HCT116 (cell line): ENCODE measurements around the gene CMIP. TPM values are rescaled to one million over a fixed set of nuclear protein-coding genes. Genes with fewer than 3 reads are reported as not detected.

Experiments
- ATAC-seq: fragments of 200-7000 bp; cut with Tn5 transposase; 2 replicates; pipeline ENCODE4 v1.9.1; 2020; ENCODE audit warnings: mild to moderate bottlenecking, moderate library complexity
- BruUV-seq: library from RNA; stranded (reverse); fragments of 400-500 nt; replicated peaks from 2 replicates; lab custom pipeline; 2021; lab: Mats Ljungman, UMichigan
- CTCF ChIA-PET: fragments of 300-600 bp; sonication (Branson Sonifier 250); formaldehyde crosslinking; loops from one replicate; lab custom pipeline; 2021; ENCODE audit warnings: antibody characterized with exemption; lab: Charles Lee
- POLR2A ChIA-PET: fragments of 300-600, 350-600 bp; sonication (Branson Sonifier 250); formaldehyde crosslinking; loops from one replicate; lab custom pipeline; 2021; ENCODE audit warnings: antibody characterized with exemption; lab: Charles Lee
- RAD21 ChIA-PET, 2 experiments: fragments of 300-600 bp; sonication (Branson Sonifier 250); formaldehyde crosslinking; loops; one replicate each; lab custom pipeline; 2023; ENCODE audit warnings: low total read pairs in 2 of 2; ENCODE audit not compliant: uncharacterized antibody in 2 of 2, unreplicated experiment in 2 of 2, low non-redundant PET in 1 of 2; lab: Charles Lee
- DNase-seq: peaks from one replicate; pipeline ENCODE4 v3.0.0-alpha.2; 2010; ENCODE audit warnings: low read depth, low spot score
- H2AFZ ChIP-seq: fragments of 200-600 bp; shearing (Covaris generic), sonication (generic); 2 replicates; pipeline ENCODE4 v1.6.1; 2017; ENCODE audit warnings: low read depth, mixed run types, mixed read lengths, antibody characterized with exemption, low read length; ENCODE audit not compliant: poor library complexity, severe bottlenecking
- H3K27ac ChIP-seq: 2 replicates; pipeline ENCODE4 v1.5.1; 2012; ENCODE audit warnings: low read depth, low read length
- H3K27me3 ChIP-seq: fragments of 200-600 bp; sonication (generic); 2 replicates; pipeline ENCODE4 v1.6.1; 2016; ENCODE audit warnings: mixed run types, low read length, mixed read lengths; ENCODE audit not compliant: insufficient read depth
- H3K36me3 ChIP-seq, 2 experiments: fragments of 200-500 bp in 1 of 2; fragments of 200-600 bp in 1 of 2; sonication (Bioruptor generic) in 1 of 2; sonication (generic) in 1 of 2; 2 replicates each; pipeline versions ENCODE4 v1.5.1 to v1.6.1; 2014 to 2016; ENCODE audit warnings: low read length in 2 of 2, inconsistent platforms in 1 of 2, mixed read lengths in 1 of 2, mixed run types in 1 of 2; ENCODE audit not compliant: insufficient read depth in 2 of 2, control insufficient read depth in 1 of 2
- H3K4me1 ChIP-seq, 2 experiments: fragments of 200-600 bp in 1 of 2; sonication (generic) in 1 of 2; 2 replicates each; pipeline versions ENCODE4 v1.5.1 to v1.6.1; 2012 to 2017; ENCODE audit warnings: low read length in 2 of 2, inconsistent platforms in 1 of 2, mild to moderate bottlenecking in 1 of 2, mixed read lengths in 1 of 2, mixed run types in 1 of 2, moderate library complexity in 1 of 2; ENCODE audit not compliant: insufficient read depth in 2 of 2, control insufficient read depth in 1 of 2
- H3K4me2 ChIP-seq: fragments of 200-600 bp; sonication (generic); 2 replicates; pipeline ENCODE4 v1.6.1; 2017; ENCODE audit warnings: mixed run types, low read length, mixed read lengths
- H3K4me3 ChIP-seq, 2 experiments: fragments of 200-600 bp in 1 of 2; sonication (generic) in 1 of 2; replicated peaks in 1 of 2; 2 replicates each; pipeline ENCODE4 v1.5.1; 2011 to 2016; ENCODE audit warnings: low read length in 2 of 2, control low read depth in 1 of 2, low read depth in 1 of 2, mild to moderate bottlenecking in 1 of 2, mixed read lengths in 1 of 2, mixed run types in 1 of 2
- H3K79me2 ChIP-seq: fragments of 200-600 bp; sonication (generic); 2 replicates; pipeline ENCODE4 v1.6.1; 2017; ENCODE audit warnings: mild to moderate bottlenecking, mixed run types, low read length, moderate library complexity, mixed read lengths; ENCODE audit not compliant: insufficient read depth
- H3K9ac ChIP-seq: fragments of 200-600 bp; sonication (generic); 2 replicates; pipeline ENCODE4 v1.6.1; 2016; ENCODE audit warnings: low read length, mixed read lengths
- H3K9me2 ChIP-seq: fragments of 200-600 bp; sonication (generic), shearing (Covaris generic); 2 replicates; pipeline ENCODE4 v1.6.1; 2017; ENCODE audit warnings: mixed run types, mild to moderate bottlenecking, moderate library complexity; ENCODE audit not compliant: insufficient read depth
- H3K9me3 ChIP-seq, 2 experiments: fragments of 200-500 bp in 1 of 2; fragments of 200-600 bp in 1 of 2; sonication (Bioruptor generic) in 1 of 2; sonication (generic) in 1 of 2; 2 replicates each; pipeline ENCODE4 v1.6.1; 2014 to 2017; ENCODE audit warnings: low read length in 2 of 2, mixed read lengths in 2 of 2, inconsistent platforms in 1 of 2, low read depth in 1 of 2, mild to moderate bottlenecking in 1 of 2, mixed run types in 1 of 2, moderate library complexity in 1 of 2; ENCODE audit not compliant: control insufficient read depth in 1 of 2, insufficient read depth in 1 of 2
- H4K20me1 ChIP-seq: fragments of 200-600 bp; sonication (generic), shearing (Covaris generic); 2 replicates; pipeline ENCODE4 v1.6.1; 2017; ENCODE audit warnings: mixed run types, mild to moderate bottlenecking, moderate library complexity; ENCODE audit not compliant: insufficient read depth
- CBX3 ChIP-seq: IDR thresholded peaks from 2 replicates; pipeline ENCODE4 v1.6.1; 2012; ENCODE audit warnings: low read depth
- CEBPB ChIP-seq: IDR thresholded peaks from 2 replicates; pipeline ENCODE4 v1.6.1; 2012; ENCODE audit warnings: low read depth
- EGR1 ChIP-seq: IDR thresholded peaks from 2 replicates; pipeline ENCODE4 v1.6.1; 2012; ENCODE audit warnings: low read depth
- ELF1 ChIP-seq: IDR thresholded peaks from 2 replicates; pipeline ENCODE4 v1.6.1; 2012; ENCODE audit warnings: low read depth, borderline replicate concordance
- EZH2phosphoT487 ChIP-seq: fragments of 200-600 bp; IDR thresholded peaks from 2 replicates; pipeline ENCODE4 v1.6.1; 2018; ENCODE audit warnings: antibody characterized with exemption, borderline replicate concordance
- FOSL1 ChIP-seq: IDR thresholded peaks from 2 replicates; pipeline ENCODE4 v1.6.1; 2012; ENCODE audit warnings: low read depth
- POLR2A ChIP-seq: IDR thresholded peaks from 2 replicates; pipeline ENCODE4 v1.7.0; 2011; ENCODE audit warnings: borderline replicate concordance; ENCODE audit not compliant: insufficient read depth, insufficient read length; ENCODE audit errors: extremely low read depth
- POLR2AphosphoS5 ChIP-seq: IDR thresholded peaks from 2 replicates; pipeline ENCODE4 v1.6.1; 2011; ENCODE audit warnings: mild to moderate bottlenecking, low read depth, low read length, moderate library complexity
- RAD21 ChIP-seq: IDR thresholded peaks from 2 replicates; pipeline ENCODE4 v1.6.1; 2012; ENCODE audit warnings: low read depth, mild to moderate bottlenecking
- SIN3A ChIP-seq: IDR thresholded peaks from 2 replicates; pipeline ENCODE4 v1.6.1; 2012; ENCODE audit warnings: low read depth
- SP1 ChIP-seq: IDR thresholded peaks from 2 replicates; pipeline ENCODE4 v1.6.1; 2012; ENCODE audit warnings: low read depth
- TCF7L2 ChIP-seq: IDR thresholded peaks from 2 replicates; pipeline ENCODE4 v1.7.0; 2011; ENCODE audit warnings: borderline replicate concordance, inconsistent platforms; ENCODE audit not compliant: insufficient read depth, insufficient read length; ENCODE audit errors: extremely low read depth
- ZNF274 ChIP-seq: fragments of 200-500 bp; sonication (Bioruptor generic); IDR thresholded peaks from 2 replicates; pipeline ENCODE4 v1.6.1; 2014; ENCODE audit warnings: mild to moderate bottlenecking, low read depth, low read length, inconsistent platforms
- intact Hi-C: fragments of 100-400 bp; cut with micrococcal nuclease; formaldehyde crosslinking; loops from 2 replicates; pipeline ENCODE4 v1.10.0; 2022
- total RNA-seq: library from RNA; stranded (reverse); gene quantifications from one replicate; pipeline ENCODE4 v1.2.1, GENCODE V29; 2021; ENCODE audit not compliant: unreplicated experiment
- TF ChIP-seq, protein P1 (sequence below), 3 experiments: fragments of 200-600 bp in 1 of 3; sonication (generic) in 1 of 3; IDR thresholded peaks in 2 of 3; conservative IDR thresholded peaks in 1 of 3; 2 replicates each; pipeline ENCODE4 v1.5.1; 2012 to 2017; ENCODE audit warnings: low read depth in 2 of 3, low read length in 2 of 3, antibody characterized with exemption in 1 of 3, borderline replicate concordance in 1 of 3, control low read depth in 1 of 3, mild to moderate bottlenecking in 1 of 3, mixed read lengths in 1 of 3, mixed run types in 1 of 3, moderate library complexity in 1 of 3; ENCODE audit not compliant: insufficient read depth in 1 of 3
- TF ChIP-seq, protein P2 (sequence below): IDR thresholded peaks from 2 replicates; pipeline ENCODE4 v1.6.1; 2011; ENCODE audit warnings: mild to moderate bottlenecking, low read length, moderate library complexity; ENCODE audit not compliant: insufficient replicate concordance; ENCODE audit errors: extremely low read depth

Gene CMIP
- total RNA-seq, 1 experiment from 2014 or later = 64.6 TPM

DNA sequence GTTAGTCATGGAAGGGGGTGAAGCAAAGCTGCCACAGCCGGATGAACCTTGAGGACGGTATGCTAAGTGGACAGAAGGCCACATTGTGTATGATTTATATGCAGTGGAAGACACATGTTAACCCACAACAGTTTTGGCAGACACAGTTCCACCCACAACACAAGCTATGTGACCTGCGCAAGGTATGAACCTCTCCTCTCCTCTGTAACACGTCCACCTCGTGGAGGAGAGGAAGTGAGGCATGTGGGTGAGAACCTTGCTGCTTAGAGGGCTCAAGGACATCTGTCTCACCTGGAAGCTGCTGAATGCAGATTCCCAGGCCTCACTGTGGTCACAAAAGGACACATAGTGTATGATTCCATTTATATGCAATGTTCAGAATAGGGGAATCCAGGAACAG, 198.3 kb downstream of the CMIP start (continued):
- TF ChIP-seq, protein P1, sequence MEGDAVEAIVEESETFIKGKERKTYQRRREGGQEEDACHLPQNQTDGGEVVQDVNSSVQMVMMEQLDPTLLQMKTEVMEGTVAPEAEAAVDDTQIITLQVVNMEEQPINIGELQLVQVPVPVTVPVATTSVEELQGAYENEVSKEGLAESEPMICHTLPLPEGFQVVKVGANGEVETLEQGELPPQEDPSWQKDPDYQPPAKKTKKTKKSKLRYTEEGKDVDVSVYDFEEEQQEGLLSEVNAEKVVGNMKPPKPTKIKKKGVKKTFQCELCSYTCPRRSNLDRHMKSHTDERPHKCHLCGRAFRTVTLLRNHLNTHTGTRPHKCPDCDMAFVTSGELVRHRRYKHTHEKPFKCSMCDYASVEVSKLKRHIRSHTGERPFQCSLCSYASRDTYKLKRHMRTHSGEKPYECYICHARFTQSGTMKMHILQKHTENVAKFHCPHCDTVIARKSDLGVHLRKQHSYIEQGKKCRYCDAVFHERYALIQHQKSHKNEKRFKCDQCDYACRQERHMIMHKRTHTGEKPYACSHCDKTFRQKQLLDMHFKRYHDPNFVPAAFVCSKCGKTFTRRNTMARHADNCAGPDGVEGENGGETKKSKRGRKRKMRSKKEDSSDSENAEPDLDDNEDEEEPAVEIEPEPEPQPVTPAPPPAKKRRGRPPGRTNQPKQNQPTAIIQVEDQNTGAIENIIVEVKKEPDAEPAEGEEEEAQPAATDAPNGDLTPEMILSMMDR (IDR thresholded peaks at IDR 0.05 in 2 of 3, conservative IDR thresholded peaks at IDR 0.05 in 1 of 3; ENCODE audit: borderline replicate concordance in 1 of 3, insufficient read depth in 1 of 3, low read depth in 2 of 3, low read length in 2 of 3) = no peak
- no peak for TF ChIP-seq SIN3A
- TF ChIP-seq POLR2A = no peak
- TF ChIP-seq CEBPB = no peak
- no peak for TF ChIP-seq TCF7L2
- TF ChIP-seq CBX3 = no peak
- no peak for TF ChIP-seq ELF1
- TF ChIP-seq FOSL1 = no peak
- TF ChIP-seq SP1 = no peak
- TF ChIP-seq RAD21 = no peak
- TF ChIP-seq POLR2AphosphoS5 = no peak

DNA sequence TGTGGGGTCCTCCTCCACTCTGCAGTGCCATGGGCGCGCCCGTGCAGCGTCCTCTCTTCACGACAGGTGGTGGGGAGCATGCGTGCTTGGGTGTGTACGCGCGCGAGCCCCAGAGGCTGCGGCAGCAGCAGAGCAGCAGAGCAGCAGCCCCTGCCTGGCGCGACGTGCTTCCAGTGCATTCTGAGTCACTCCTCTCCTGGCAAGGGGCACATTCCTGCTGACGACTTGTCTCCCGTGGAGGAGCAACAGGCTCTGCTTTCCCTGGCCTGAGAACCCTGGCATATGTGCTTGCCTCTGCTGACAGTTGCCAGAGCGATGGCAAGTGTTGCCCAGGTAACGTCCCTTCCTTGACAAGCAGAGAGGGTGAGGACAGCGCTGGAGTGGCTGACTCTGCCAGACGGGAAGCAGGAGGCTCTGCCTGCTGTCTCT, 200.7 kb downstream of the CMIP start:
- peaks cover 0 to 36% of the 10 kb centered on the region in 2 experiments; a peak in 3 of 4 replicates for H3K4me1 ChIP-seq
- H3K27me3 ChIP-seq = no peaks in the 10 kb centered on the region
- H3K9ac ChIP-seq = no peak overlapping the region
- H3K9me2 ChIP-seq = no peaks in the 10 kb centered on the region
- intact Hi-C loops = no loop called here
- H4K20me1 ChIP-seq = peaks cover 5% of the 10 kb centered on the region; the same call in 1 of the 2 replicates
- peak overlapping the region; percentile 11; the same call in 1 of the 2 replicates for H3K4me2 ChIP-seq
- DNase-seq (no peak), ATAC-seq (no peak)
- peaks cover 0 to 11% of the 10 kb centered on the region in 2 experiments; a peak in 1 of 4 replicates for H3K36me3 ChIP-seq
- no peaks in the 10 kb centered on the region for H3K9me3 ChIP-seq
- no peak overlapping the region for H3K27ac ChIP-seq
- ChIA-PET CTCF (no interaction called here), POLR2A (no interaction called here), RAD21 (interaction anchor here in 1 of 2 experiments (0.7 kb wide), 1 partner anchor 78 kb away, joined by 6 read pairs; no protein-coding TSS in a partner anchor)
- H3K79me2 ChIP-seq = peaks cover 64% of the 10 kb centered on the region
- BruUV-seq = no TSS peak
- no peak overlapping the region for H3K4me3 ChIP-seq
- H2AFZ ChIP-seq = no peak overlapping the region
- no peak for TF ChIP-seq CBX3
- no peak for TF ChIP-seq RAD21
- no peak for TF ChIP-seq ZNF274
- TF ChIP-seq, protein P1 (IDR thresholded peaks at IDR 0.05 in 2 of 3, conservative IDR thresholded peaks at IDR 0.05 in 1 of 3; ENCODE audit: borderline replicate concordance in 1 of 3, insufficient read depth in 1 of 3, low read depth in 2 of 3, low read length in 2 of 3) = no peak
- no peak for TF ChIP-seq EGR1
- no peak for TF ChIP-seq SIN3A
- TF ChIP-seq, protein P2, sequence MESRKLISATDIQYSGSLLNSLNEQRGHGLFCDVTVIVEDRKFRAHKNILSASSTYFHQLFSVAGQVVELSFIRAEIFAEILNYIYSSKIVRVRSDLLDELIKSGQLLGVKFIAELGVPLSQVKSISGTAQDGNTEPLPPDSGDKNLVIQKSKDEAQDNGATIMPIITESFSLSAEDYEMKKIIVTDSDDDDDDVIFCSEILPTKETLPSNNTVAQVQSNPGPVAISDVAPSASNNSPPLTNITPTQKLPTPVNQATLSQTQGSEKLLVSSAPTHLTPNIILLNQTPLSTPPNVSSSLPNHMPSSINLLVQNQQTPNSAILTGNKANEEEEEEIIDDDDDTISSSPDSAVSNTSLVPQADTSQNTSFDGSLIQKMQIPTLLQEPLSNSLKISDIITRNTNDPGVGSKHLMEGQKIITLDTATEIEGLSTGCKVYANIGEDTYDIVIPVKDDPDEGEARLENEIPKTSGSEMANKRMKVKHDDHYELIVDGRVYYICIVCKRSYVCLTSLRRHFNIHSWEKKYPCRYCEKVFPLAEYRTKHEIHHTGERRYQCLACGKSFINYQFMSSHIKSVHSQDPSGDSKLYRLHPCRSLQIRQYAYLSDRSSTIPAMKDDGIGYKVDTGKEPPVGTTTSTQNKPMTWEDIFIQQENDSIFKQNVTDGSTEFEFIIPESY = no peak
- TF ChIP-seq EZH2phosphoT487 = no peak
